ENCODE data around the gene ARMC5.

Gene ARMC5

DNA sequence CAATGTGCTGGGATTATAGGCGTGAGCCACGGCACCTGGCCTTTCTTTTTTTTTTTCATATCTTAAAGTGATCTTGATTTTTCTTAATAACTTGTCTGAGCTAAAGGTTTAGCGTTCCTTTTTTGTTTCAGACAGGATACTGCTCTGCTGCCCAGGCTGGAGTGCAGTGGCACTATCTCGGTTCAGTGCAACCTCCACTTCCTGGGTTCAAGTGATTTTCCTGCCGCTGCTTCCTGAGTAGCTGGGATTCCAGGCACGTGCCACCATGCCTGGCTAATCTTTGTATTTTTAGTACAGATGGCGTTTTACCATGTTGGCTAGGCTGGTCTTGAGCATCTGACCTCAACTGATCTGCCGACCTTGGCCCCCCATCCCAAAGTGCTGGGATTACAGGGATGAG lies 44.9 kb downstream of the ARMC5 start:
- no peak for DNase-seq

- DNase-seq = no peak
These were observed 46.2 kb downstream of the ARMC5 start for GRCh38 chr16:31505483-31505882.

DNA sequence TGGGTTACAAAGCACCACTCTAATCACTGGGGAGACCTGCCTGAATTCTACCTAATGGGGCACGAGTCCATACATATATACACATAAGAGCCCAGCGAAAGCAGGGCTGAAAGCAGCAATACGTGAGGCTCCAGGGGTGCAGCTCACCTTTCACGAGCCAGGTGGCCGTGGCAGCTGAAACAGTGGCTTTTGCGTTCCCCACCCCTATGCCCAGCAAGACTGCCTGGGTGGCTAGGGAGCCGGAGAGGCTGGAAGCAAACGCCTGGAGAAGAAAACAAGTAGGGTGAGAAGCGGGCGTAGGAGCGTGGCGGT lies 48.3 kb downstream of the ARMC5 start:
- no peak for DNase-seq

DNA sequence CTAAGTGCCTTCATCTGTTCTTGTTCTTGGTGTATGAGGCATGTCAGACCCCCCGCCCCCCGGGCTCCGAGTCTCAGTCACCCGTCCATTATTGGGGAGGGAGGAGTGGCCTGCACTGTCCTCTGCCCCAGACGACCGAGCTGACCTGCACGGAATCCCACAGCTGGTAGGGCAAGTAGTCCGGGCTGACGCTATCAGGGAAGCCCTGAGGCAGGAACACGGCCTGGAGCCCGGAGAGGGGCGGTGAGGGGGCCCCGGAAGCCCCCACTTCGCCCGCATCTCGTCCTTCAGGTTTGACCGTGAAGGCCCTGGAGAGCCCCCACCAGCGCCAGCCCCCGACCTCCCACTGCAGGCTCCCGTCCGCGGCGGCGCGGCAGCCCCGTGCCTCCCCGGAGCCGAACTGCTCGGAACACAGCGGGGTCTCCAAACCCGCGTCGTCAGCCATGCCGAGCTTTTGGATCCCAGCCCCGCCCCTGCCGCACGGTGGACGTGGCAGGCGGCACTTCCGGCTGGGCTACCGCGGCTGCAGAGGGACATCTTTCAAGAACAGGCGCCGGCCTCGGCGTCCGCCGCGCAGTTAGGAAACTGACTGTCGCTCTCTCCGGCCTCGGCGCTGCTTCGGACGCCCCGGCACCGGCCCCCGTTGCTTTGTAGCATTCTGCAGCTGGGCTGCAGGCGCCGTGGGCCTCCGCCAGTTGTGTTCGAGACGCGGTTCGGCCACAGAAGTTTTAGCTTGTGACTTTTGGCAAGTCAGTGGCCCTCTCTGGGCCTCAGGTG lies 48.8 kb downstream of the ARMC5 start, which contains the start of gene RUSF1:
TSS of gene RUSF1 (minus strand) at position 463 of the 777 bp plus-strand sequence. CDS start at position 445, 18 bp downstream.
- peak; percentile 95 for DNase-seq

DNA sequence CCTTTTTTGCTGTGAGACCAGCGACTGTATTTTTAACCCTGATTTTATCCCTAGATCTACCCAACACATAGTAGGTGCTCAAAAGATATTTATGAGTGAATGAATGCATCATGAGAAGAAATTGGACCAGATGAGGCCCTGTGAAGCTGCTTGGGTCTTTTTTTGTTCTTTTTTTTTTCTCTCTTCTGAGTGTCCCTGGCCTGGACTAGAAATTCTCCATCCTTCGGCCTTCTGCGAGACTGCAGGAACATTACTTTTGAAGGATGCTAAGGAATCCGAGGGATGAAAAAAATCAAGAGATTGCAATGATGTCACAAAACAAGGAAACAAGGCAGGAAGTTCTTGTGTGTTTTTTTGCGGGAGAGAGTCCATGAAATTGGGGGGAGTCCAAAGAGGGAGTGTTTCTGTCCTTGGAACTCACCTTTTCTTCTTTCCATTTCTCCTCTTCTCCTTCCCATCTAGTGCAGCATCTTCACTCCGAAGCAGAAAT lies 49.5 kb downstream of the ARMC5 start:
- no peak for DNase-seq

- DNase-seq = no peak
These were observed 53.8 kb downstream of the ARMC5 start for GRCh38 chr16:31513126-31513525.

DNA sequence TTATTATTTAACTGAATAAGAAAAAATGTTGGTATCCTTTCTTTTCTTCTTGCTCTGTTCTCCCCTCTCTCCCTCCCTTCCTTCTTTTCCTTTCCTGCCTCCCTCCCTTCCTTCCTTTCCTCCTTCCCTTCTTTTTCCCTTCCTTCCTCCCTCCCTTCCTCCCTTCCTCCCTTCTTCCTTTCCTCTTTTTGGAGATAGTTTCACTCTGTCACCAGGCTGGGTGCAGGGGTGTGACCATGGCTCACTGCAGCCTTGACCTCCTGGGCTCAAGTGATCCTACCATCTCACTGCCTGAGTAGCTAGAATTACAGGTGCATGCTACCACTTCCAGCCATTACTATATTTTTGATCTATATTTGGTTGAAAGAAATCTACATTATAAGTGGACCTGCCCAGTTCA lies 54.6 kb downstream of the ARMC5 start:
- no peak for DNase-seq

Measured in left hindlimb (tissue), 1 donor.